Globus pallidus (tissue), 1 donor: ENCODE measurements around the gene IRS2.

Experiments used
- DNase-seq: peaks from one replicate; pipeline ENCODE4 v3.0.0-alpha.2; 2015; ENCODE audit warnings: low spot score

IRS2 gene

GRCh38 chr13:109807345-109807744 is 21.0 kb upstream of the IRS2 start:
- DNase-seq = no peak

DNA sequence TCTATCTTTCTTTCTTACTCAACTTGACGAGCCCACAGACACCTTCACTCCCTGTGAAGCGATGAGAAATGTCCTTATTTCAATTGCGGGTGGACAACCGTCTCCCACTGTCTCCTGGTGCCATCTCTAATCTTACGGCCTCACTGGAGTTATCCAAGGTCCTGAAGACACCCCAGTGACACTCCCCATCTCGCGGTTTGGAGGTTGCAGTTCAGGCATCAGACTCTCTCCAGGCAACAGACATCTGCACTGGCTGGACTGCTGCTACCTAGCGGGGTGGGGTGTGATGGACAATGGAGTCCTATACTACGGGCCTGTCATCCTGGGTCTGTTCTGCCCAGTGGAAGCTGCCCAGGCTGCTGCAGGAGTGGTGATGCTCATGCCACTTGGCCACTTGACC is 18.3 kb upstream of the IRS2 start:
- no peak for DNase-seq

GRCh38 chr13:109803825-109804224 is 17.4 kb upstream of the IRS2 start:
- DNase-seq = no peak

DNA sequence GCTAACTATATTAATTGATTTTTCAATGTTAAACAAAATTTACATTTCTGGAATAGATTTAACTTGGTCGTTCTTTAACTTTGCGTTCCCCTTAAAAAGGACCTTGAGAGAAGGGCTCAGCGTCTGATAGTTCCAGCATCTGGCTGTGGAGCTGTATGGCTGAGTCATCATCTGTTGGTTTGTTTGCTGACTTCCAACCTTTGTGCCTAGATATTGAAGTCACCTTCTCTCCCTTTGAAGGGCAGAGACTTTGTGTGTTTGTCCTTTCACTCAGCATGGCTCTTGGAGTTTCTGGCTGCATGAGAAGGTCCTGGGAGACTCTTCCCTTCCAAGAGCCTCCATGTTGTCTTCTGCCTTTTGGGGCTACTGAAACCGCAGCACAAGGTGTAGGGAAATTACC is 16.6 kb upstream of the IRS2 start:
- DNase-seq = no peak

- no peak for DNase-seq
These were observed 8.6 kb upstream of the IRS2 start for GRCh38 chr13:109795011-109795410.

GRCh38 chr13:109794095-109794494 is 7.7 kb upstream of the IRS2 start:
- DNase-seq = no peak

GRCh38 chr13:109792416-109793059 is 6.2 kb upstream of the IRS2 start:
- no peak for DNase-seq

- peak; percentile 76 for DNase-seq
These were observed 4.7 kb upstream of the IRS2 start for GRCh38 chr13:109790942-109791605.

- DNase-seq = no peak
These were observed 3.7 kb upstream of the IRS2 start for GRCh38 chr13:109790086-109790485.

GRCh38 chr13:109789262-109789661 is 2.9 kb upstream of the IRS2 start:
- no peak for DNase-seq

GRCh38 chr13:109788372-109789111 is 2.2 kb upstream of the IRS2 start:
- no peak for DNase-seq

GRCh38 chr13:109787135-109787954 is 962 bp upstream of the IRS2 start:
- DNase-seq = no peak

DNA sequence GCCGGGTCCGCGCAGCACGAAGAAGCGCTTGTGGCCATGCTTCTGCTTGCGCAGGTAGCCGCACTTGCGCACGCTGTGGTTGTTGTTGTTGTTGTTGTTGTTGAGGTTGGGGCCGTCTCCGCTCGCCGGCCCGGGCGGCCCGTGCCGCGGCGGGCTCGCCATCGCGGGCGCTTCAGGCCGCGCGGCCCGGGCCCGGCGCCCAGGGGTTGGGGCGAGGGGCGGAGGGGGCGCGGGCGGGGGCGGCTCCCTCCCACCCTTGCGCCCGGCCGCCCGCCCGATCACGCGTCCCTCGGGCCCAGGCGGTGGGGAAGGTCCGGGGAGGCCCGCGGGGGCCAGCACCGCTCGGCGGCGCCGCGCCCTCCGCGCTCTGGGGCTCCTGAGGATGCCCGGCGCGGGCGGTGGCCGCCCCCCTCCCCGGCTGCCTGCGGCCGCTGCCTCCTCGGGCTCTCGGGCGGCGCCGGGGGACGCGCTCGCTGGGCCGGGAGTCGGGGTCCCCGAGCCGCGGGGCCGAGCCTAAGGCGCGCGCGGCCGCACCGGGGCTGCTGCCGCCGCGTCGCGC is 412 bp downstream of the IRS2 start:
- no peak for DNase-seq

DNA sequence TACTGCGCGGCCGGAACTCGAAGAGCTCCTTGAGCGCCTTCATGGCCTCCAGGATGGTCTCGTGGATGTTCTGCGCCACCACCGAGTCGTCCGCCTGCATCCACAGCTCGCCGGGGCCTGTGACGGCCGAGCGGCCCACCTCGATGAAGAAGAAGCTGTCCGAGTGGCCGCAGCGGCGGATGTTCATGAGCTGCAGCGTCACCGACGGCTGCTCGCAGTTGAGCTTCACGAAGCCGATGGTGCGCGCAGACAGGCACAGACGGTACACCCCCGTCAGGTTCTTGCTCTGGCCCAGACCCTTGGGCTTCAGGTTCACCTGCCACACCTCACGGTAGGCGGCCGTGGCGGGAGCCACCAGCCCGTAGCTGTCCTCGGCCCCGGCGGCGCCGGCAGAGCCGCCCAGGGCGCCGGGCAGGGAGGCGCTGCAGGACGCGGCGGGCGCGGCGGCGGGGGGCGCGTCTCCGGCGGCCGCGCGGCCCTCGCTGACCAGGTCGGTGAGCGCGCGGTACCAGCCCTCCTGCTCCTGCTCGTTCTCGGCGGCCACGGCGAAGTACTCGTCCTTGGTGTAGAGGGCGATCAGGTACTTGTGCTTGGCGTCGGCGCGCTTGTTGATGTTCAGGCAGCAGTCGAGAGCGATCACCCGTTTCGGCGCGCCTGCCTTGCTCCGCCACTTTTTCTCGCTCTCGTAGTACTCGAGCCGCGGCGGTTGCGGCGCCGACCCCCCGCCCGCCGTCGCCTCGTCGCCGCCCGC is 1.1 kb downstream of the IRS2 start:
- DNase-seq = no peak

GRCh38 chr13:109784590-109785140 is 1.7 kb downstream of the IRS2 start:
- DNase-seq = peak; percentile 77

DNA sequence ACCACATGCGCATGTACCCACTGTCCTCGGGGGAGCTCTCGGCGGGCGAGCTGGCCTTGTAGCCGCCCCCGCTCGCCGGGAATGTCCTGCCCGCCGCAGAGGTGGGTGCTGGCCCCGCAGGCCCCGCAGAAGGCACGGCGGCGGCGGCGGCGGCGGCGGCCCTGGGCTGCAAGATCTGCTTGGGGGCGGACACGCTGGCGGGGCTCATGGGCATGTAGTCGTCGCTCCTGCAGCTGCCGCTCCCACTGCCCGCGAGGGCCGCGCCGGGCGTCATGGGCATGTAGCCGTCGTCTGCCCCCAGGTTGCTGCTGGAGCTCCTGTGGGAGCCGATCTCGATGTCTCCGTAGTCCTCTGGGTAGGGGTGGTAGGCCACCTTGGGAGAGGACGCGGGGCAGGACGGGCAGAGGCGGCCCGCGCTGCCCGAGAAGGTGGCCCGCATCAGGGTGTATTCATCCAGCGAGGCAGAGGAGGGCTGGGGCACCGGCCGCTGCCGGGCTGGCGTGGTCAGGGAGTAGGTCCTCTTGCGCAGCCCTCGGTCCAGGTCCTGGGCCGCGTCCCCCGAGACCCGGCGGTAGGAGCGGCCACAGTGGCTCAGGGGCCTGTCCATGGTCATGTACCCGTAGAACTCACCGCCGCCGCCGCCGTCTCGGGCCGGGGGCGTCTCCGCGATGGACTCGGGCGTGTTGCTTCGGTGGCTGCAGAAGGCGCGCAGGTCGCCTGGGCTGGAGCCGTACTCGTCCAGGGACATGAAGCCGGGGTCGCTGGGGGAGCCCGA is 2.4 kb downstream of the IRS2 start:
- no peak for DNase-seq

DNA sequence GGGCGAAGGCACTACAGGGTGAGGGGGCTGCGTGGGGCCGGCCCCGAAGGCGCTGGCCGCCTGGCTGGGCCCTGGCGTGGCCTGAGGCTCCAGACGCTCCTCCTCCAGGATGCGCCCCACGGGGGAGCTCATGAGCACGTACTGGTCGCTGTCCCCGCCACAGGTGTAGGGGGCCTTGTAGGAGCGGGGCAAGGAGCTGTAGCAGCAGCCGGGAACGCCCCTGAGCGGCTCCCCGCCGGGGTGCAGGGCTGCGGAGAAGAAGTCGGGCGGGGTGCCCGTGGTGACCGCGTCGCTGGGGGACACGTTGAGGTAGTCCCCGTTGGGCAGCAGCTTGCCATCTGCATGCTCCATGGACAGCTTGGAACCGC is 3.0 kb downstream of the IRS2 start:
- DNase-seq = no peak

DNA sequence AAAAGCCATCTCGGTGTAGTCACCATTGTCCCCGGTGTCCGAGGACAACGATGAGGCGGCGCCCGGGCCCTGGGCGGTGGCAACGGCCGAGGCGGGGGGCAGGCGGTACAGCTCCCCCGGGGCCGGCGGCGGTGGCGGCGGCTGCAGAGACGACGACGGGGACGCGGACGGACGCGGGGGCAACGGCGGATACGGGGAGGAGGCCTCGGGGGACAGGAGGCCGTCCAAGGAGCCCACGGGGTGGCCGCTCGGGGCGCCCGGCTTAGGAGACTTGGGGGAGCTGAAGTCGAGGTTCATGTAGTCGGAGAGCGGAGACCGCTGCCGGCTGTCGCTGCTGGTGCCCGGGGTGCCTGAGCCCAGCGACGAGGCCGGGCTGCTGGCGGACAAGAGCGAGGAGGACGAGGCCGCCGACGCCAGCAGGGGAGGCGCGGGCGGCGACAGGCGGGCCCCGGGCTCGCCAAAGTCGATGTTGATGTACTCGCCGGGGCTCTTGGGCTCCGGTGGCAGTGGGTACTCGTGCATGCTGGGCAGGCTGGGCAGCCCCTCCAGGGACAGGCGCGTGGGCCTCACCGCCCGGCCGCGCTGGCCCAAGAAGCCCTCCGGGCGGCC is 3.5 kb downstream of the IRS2 start:
- no peak for DNase-seq

DNA sequence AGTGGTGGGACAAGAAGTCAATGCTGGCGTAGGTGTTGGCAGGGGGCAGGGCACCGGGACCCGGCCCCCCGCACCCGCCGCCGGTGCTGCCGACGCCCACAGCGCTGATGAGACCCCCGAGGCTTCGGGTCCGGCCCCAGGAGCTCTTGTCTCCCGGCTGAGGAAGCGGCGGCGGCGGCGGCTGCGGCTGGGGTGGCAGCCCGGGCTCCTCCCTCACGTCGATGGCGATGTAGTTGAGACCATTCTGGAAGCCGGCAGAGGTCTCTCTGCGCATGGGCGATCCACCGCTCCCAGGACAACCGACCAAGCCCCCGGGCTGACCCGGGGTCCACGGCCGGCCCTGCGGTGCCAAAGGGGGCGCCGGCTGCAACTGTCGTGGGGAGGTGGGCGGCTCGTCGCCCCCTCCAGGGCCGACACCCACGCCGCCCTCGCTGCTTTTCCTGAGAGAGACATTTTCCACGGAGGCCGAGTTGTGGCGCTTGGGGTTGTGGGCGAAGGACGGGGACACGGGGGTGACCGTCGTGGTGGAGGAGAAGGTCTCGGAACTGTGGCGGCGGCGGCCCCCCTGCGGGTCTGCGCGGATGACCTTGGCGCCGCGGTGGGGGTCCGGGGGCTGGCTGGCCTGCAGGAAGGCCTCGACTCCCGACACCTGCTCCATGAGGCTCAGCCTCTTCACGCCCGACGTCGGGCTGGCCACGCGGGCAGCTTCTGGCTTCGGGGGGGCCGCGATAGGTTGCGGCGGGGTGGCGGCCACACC is 4.1 kb downstream of the IRS2 start:
- DNase-seq = no peak
